Measurements from ENCODE around the gene GSTP1.
A peak's percentile ranks its signal among the peaks of the same experiment; 100 is the strongest.
"Not testable (repeated sequence)": the region's sequence is repeated elsewhere in the genome, so short reads cannot be mapped to it uniquely, and the experiment has no call there.

The GSTP1 gene

DNA sequence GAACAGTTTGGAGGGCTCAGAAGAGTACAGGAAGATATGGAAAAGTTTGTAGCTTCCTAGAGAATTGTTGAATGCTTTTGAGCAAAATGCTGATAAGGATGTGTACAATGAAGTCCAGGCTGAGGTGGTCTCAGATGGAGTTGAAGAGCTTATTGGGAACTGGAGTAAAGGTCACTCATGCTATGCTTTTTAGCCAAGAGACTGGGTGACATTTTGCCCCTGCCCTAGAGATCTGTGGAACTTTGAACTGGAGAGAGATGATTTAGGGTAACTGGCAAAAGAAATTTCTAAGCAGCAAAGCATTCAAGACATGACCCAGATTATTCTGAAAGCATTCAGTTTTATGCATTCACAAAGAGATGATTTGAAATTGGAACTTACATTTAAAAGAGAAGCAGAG is 32.5 kb upstream of the GSTP1 start:
- H3K36me3 Mint-ChIP-seq, result no peaks in the 10 kb centered on the region

DNA sequence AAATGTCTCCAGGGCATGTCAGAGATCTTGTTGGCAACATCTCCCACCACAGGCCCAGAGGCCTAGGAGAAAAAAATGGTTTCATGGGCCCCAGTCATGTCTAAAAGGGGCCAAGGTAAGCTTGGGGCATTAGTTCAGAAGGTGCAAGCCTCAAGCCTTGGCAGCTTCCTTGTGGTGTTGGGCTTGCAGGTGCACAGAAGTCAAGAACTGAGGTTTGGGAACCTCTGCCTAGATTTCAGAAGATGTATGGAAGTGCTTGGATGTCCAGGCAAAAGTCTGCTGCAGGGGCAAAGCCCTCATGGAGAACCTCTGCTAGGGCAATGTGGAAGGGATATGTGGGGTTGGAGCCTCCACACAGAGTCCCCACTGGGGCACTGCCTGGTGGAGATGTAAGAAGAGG is 31.9 kb upstream of the GSTP1 start:
- DNase-seq, H3K4me3 Mint-ChIP-seq, H3K27ac Mint-ChIP-seq, CTCF ChIA-PET, H3K9me3 Mint-ChIP-seq, H3K36me3 Mint-ChIP-seq, H3K4me1 Mint-ChIP-seq: not testable (repeated sequence)
- peaks cover 29% of the 10 kb centered on the region for H3K27me3 Mint-ChIP-seq

More for the DNA sequence above, 32.5 kb upstream of the GSTP1 start:
- Mint-ChIP-seq H3K27ac (no peak overlapping the region), H3K27me3 (peaks cover 31% of the 10 kb centered on the region), H3K4me3 (no peak overlapping the region), H3K9me3 (peaks cover 8% of the 10 kb centered on the region), H3K4me1 (no peaks in the 10 kb centered on the region)
- CTCF ChIA-PET, result no interaction called here
- no peak for DNase-seq

DNA sequence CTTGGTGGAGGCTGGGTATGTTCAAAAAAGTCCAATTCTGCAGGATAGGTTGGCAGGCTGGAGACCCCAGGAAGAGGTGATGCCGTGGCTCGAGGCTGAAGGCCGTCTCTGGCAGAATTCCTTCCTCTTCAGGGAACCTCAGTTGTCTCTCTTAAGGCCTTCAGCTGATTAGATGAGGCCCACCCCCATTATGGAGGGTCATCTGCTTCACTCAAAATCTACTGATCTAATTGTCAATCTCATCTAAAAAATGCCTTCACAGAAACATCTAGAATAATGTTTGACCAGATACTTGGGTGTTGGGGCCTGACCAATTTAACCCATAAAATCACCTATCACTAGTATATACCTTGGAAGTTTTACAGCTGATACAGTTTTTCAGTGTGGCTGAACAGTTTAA is 27.4 kb upstream of the GSTP1 start:
- Mint-ChIP-seq H3K27me3 (peaks cover 21% of the 10 kb centered on the region), H3K36me3 (no peaks in the 10 kb centered on the region), H3K9me3 (peaks cover 2% of the 10 kb centered on the region), H3K4me1 (no peaks in the 10 kb centered on the region), H3K27ac (no peak overlapping the region), H3K4me3 (no peak overlapping the region)
- CTCF ChIA-PET, result interaction anchor here (0.7 kb wide), 1 partner anchor 292 kb away, joined by 3 read pairs; no protein-coding TSS in a partner anchor
- no peak for DNase-seq

DNA sequence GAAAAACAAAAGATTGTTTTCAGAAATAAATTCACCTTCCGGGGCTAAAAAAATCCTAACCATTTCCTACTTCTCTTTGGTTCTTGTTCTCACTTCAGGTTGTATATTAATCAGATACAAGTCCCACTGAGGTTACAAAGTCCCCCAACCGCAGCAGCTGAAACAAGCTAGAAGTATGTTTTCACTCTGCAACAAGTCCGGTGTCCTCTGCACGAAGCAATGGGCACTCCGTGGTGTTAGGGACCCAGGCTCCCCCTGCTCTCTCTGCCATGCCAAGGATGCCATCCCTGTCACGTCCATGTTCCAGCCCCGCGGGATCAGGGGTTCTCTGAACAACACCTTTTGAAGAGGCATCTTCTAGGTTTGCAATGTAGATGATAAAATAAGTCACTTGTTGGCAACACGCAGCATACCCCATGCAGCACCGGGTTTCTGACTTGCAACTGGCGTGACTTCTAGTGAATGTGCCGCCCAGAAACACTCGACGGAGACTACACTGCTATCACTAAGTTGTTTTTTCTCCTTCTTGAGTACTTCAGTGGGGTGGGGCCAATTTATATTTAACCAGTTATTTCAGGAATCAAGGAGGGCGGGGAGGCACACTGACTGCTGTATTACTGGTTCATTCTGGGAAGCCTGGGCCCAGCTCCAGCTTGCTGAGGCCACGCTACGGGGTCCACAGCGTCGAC is 25.4 kb upstream of the GSTP1 start:
- H3K4me1 Mint-ChIP-seq, result peaks cover 12% of the 10 kb centered on the region
- H3K36me3 Mint-ChIP-seq, result no peaks in the 10 kb centered on the region
- H3K27me3 Mint-ChIP-seq, result peaks cover 24% of the 10 kb centered on the region
- H3K27ac Mint-ChIP-seq, result no peak overlapping the region
- H3K4me3 Mint-ChIP-seq, result no peak overlapping the region
- no peak for DNase-seq
- H3K9me3 Mint-ChIP-seq, result no peaks in the 10 kb centered on the region
- CTCF ChIA-PET, result no interaction called here

DNA sequence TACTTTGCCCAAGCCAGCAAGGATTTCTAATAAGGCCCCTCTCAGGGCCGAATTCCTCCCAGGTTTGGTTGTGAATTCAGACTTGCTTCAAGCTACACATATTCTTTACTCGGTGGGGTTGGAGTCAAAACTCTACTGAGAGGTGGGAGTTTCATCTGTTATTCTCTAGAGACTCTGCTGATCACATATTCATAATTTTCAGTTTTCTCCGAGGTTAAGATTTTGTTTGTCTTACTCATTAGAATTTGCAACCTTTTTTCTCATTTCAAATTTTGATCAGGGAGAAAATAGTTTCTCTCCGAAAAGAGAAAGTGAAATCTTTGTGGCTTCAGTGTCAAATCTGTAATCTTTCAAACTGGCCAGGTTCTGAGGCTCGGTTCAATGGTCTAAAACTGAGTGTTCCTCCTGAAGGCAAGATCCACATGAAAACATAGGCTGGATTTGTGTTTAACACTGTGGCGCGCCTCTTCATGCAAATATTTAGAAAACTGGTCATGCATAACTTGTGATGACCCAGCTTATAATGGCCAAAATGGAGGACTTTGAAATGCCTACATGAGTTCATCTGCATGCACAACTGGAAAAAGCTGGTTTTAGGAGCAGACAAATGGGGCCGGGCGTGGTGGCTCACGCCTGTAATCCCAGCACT is 21.5 kb upstream of the GSTP1 start:
- CTCF ChIA-PET, result interaction anchor here (1.4 kb wide), 1 partner anchor 10 kb away, joined by 3 read pairs; no protein-coding TSS in a partner anchor
- Mint-ChIP-seq H3K36me3 (no peaks in the 10 kb centered on the region), H3K27me3 (peaks cover 31% of the 10 kb centered on the region), H3K27ac (no peak overlapping the region), H3K4me3 (no peak overlapping the region), H3K4me1 (peaks cover 12% of the 10 kb centered on the region), H3K9me3 (no peaks in the 10 kb centered on the region)
- DNase-seq, result no peak

DNA sequence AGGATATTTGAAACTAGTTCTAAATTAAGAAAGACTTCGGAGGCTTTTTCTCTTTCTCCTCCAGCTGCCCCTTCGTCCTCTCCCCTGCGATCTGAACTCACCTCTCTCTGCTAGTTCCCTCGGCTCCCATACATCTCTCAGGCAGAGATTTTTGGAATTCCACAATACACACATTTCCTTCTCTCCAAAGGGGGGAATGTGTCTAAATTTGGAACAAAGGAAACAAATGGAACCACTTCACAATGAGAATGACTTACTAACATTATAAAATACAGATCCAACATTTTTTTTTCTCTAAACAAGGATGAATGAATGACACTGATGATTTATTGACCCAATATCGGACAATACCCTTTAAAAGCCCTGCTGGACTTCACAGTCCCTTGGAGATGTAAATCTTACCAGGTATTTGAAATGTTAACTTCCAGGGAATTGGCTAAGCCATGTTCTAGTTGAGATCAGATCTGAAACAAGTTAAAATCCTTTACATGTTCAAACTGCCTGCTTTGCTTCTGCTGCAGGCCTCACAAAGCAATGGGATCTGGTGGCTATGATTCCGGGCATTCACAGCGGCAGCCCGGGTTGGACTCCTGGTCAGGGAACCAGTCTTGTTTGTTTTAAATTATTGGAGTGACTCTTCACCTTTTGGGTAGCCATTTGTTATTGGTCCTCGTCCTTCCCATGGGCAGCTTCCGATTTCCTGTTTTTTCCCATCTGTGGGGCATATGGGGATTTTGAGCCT is 20.5 kb upstream of the GSTP1 start:
- Mint-ChIP-seq H3K27me3 (peaks cover 37% of the 10 kb centered on the region), H3K4me1 (peaks cover 12% of the 10 kb centered on the region), H3K36me3 (no peaks in the 10 kb centered on the region), H3K9me3 (no peaks in the 10 kb centered on the region), H3K4me3 (no peak overlapping the region), H3K27ac (no peak overlapping the region)
- CTCF ChIA-PET, result interaction anchor here (1.4 kb wide), 1 partner anchor 9 kb away, joined by 3 read pairs; no protein-coding TSS in a partner anchor
- DNase-seq, result no peak

DNA sequence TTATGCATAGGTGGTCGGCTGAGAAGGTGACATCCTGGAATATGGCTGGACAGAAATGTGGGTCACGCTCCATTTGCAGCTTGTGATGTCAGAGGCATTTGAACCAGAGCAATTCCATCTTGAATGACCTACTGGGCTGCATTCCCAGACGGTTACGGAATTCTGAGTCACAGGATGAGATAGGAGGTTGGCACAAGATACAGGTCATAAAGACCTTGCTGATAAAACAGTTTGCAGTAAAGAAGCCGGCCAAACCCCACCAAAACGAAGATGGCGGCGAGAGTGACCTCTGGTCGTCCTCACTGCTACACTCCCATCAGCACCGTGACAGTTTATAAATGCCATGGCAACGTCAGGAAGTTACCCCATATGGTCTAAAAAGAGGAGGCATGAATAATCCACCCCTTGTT is 19.9 kb upstream of the GSTP1 start:
- H3K27ac Mint-ChIP-seq, DNase-seq, H3K9me3 Mint-ChIP-seq, H3K4me3 Mint-ChIP-seq, H3K36me3 Mint-ChIP-seq: not testable (repeated sequence)
- peaks cover 12% of the 10 kb centered on the region for H3K4me1 Mint-ChIP-seq
- CTCF ChIA-PET, result interaction anchor here (1.4 kb wide), 1 partner anchor 9 kb away, joined by 3 read pairs; no protein-coding TSS in a partner anchor
- H3K27me3 Mint-ChIP-seq, result peaks cover 37% of the 10 kb centered on the region

DNA sequence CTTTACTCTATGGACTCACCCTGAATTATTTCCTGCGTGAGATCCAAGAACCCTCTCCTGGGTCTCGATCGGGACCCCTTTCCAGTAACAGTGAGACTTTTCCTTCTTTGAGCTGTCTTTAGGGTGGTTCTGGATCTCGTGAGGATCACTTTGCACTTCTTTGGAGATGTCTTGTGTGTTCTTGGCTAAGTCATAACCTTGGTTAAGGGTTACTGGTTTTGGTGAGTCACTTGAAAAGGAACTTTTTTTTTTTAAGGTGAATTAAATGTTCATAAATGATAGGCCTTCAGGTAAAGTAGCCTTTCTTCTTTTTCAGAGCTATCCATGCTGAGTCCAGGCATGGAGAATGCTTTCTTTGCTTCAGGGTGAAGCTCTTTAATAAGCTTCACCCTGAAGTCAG is 19.4 kb upstream of the GSTP1 start:
- no peak overlapping the region for H3K27ac Mint-ChIP-seq
- no peaks in the 10 kb centered on the region for H3K9me3 Mint-ChIP-seq
- H3K4me1 Mint-ChIP-seq, result peaks cover 12% of the 10 kb centered on the region
- DNase-seq, result no peak
- H3K36me3 Mint-ChIP-seq, result no peaks in the 10 kb centered on the region
- CTCF ChIA-PET, result no interaction called here
- H3K27me3 Mint-ChIP-seq, result peaks cover 37% of the 10 kb centered on the region
- no peak overlapping the region for H3K4me3 Mint-ChIP-seq

DNA sequence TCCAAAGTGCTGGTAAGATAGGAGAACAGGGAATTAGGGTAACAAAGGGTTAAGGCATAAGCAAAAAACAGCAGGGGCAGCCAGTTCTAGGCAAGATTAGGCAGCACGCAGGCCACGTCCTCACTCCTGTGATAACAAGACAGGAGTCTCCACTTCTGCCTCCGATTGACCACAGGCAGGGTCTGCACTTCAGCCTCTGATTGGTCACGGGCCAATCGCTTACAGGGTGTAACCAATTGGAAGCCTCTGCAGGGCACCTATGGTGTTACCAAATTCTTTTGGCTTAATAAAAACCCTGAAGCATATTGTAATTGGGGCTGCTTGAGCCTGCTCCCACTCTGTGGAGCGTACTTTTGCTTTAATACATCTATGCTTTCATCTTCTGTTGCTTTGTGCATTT is 12.2 kb upstream of the GSTP1 start:
- CTCF ChIA-PET, result no interaction called here
- Mint-ChIP-seq H3K27me3 (peaks cover 44% of the 10 kb centered on the region), H3K36me3 (no peaks in the 10 kb centered on the region), H3K4me1 (no peaks in the 10 kb centered on the region), H3K4me3 (no peak overlapping the region), H3K9me3 (no peaks in the 10 kb centered on the region), H3K27ac (no peak overlapping the region)
- DNase-seq, result no peak

DNA sequence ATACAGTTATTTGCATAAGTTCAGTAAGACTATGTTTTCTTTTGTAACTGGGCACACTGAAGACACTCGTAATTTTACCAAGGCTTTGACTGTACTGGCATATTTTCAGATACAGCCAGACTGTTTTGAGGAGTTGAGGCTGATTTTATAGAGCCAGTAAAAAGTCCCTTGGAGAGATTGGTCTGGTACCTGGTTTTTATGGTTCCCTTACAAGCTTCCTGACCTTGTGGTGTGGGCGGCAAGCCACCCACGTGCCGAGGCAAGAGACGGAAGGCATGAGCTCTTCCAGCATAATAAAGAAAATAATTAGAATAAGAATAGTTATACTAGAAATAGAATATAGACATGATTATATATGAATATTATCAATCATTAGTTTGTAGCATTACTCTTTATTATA is 11.3 kb upstream of the GSTP1 start:
- Mint-ChIP-seq H3K9me3 (no peaks in the 10 kb centered on the region), H3K27me3 (peaks cover 51% of the 10 kb centered on the region), H3K27ac (no peak overlapping the region), H3K4me3 (no peak overlapping the region), H3K36me3 (no peaks in the 10 kb centered on the region), H3K4me1 (no peaks in the 10 kb centered on the region)
- DNase-seq, result no peak
- CTCF ChIA-PET, result interaction anchor here (0.8 to 1.4 kb wide), 7 partner anchors 9 to 74 kb away, joined by 3 to 4 read pairs (median 3); partner anchors contain the start of gene GSTP1

DNA sequence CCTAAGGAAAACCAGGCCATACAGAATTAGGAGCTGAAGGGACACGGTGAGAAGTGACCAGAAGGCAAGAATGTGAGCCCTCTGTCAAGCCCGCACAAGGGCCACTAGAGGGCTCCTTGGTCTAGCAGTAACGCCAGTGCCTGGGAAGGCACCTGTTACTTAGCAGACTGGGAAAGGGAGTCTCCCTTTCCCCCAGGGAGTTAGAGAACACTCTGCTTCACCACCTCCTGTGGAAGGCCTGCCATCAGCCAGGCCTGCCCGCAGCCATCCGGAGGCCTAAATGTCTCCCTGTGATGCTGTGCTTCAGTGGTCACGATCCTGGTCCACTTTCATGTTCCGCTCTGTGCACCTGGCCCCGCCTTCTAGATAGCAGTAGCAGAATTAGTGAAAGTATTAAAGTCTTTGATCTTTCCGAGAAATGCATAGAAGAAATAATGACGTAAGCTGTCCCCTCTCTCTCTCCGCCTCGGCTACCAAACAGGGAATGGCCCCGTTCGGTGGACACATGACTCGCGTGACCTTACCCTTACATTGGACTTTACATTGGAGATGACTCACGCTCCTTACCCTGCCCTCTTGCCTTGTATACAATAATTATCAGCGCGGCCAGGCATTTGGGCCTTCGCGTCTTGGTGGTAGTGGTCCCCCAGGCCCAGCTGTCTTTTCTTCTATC is 10.7 kb upstream of the GSTP1 start:
- Mint-ChIP-seq H3K4me1 (no peaks in the 10 kb centered on the region), H3K9me3 (no peaks in the 10 kb centered on the region), H3K36me3 (no peaks in the 10 kb centered on the region), H3K27me3 (peaks cover 52% of the 10 kb centered on the region), H3K4me3 (no peak overlapping the region), H3K27ac (no peak overlapping the region)
- CTCF ChIA-PET, result interaction anchor here (0.8 to 1.4 kb wide), 7 partner anchors 10 to 73 kb away, joined by 3 to 4 read pairs (median 3); partner anchors contain the start of gene GSTP1
- peak; percentile 50 for DNase-seq

DNA sequence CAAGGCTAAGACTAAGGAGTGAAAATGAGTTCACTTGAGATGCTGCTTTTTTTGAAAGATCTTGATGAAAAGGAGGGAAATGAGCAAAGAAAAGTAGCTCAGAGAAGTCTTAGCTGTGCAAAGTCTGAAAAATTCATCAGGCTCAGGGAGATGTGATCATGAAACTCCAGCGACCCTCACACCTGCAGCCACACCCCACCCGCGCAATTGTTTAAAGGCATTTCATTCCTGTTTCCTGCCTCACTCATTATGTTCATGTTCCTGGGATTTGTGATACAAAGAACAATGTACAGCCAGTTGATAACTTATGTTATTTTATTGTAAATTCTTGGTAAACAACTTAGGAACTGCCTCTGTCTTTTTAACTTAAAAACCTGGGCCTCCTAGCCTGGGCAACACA is 8.7 kb upstream of the GSTP1 start:
- Mint-ChIP-seq H3K9me3 (no peaks in the 10 kb centered on the region), H3K4me3 (no peak overlapping the region), H3K27me3 (peaks cover 70% of the 10 kb centered on the region), H3K27ac (no peak overlapping the region), H3K4me1 (peaks cover 10% of the 10 kb centered on the region), H3K36me3 (no peaks in the 10 kb centered on the region)
- no peak for DNase-seq
- CTCF ChIA-PET, result interaction anchor here (1.1 kb wide), 1 partner anchor 9 kb away, joined by 5 read pairs; the partner anchor contains the start of gene GSTP1

DNA sequence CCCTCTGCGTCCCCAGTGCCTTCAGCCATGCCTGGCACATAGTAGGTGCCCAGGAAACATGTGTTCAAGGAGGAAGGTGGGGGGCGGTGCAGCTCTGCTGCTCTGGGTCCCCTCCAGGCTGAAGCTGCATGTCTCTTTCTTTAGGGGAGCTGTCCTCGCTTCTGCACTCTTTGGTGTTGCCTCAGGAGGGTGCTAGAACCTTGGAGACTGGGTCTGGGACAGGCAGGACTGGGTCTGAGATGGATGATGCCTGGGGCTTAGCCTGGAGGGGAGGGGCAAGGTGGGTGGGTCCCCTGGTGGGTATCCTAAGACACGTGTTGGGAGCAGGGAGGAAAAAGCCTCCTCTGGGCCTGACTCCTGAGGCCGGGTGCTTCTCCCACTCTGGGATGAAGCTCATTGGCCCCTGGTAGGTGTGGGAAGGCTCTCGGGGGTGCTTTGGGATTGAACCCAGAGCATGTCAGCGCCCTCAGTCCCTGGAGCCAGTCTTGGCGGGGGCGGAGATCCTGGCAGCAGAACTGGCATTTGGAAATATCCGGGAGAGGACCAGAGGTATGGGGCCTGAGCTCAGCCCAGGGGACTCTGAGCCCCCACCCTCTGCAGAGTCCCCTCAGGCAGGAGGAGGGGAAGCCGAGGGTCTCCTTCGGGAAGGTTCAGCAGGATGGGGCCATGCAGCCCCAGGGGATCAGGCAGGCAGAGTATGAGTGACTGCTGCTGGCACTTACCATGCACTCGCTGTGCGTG is 6.7 kb upstream of the GSTP1 start:
- Mint-ChIP-seq H3K9me3 (no peaks in the 10 kb centered on the region), H3K4me1 (peaks cover 14% of the 10 kb centered on the region), H3K27me3 (peaks cover 81% of the 10 kb centered on the region), H3K36me3 (no peaks in the 10 kb centered on the region), H3K4me3 (no peak overlapping the region), H3K27ac (no peak overlapping the region)
- DNase-seq, result peak; percentile 28
- CTCF ChIA-PET, result interaction anchor here (1.1 to 1.3 kb wide), 2 partner anchors 52 to 231 kb away, joined by 3 to 4 read pairs; no protein-coding TSS in a partner anchor

Data from activated naive CD4-positive, alpha-beta T cell treated with anti-CD3 and anti-CD28 coated beads, Interleukin-2, amount 10 ng/mL, durations not matched to agents 7 days and 5 days (primary cell).